GM10266 (cell line): ENCODE results near the gene HOXC9.

Experiments used
- DNase-seq: peaks from one replicate; pipeline ENCODE4 v3.0.0; 2012; ENCODE audit errors: extremely low spot score
- TF ChIP-seq, protein P1 (sequence below): IDR thresholded peaks from 2 replicates; pipeline ENCODE4 v1.5.1; 2012; ENCODE audit warnings: mild to moderate bottlenecking, low read depth; ENCODE audit not compliant: control insufficient read depth, insufficient read depth; ENCODE audit errors: missing control alignments

The HOXC9 gene

DNA sequence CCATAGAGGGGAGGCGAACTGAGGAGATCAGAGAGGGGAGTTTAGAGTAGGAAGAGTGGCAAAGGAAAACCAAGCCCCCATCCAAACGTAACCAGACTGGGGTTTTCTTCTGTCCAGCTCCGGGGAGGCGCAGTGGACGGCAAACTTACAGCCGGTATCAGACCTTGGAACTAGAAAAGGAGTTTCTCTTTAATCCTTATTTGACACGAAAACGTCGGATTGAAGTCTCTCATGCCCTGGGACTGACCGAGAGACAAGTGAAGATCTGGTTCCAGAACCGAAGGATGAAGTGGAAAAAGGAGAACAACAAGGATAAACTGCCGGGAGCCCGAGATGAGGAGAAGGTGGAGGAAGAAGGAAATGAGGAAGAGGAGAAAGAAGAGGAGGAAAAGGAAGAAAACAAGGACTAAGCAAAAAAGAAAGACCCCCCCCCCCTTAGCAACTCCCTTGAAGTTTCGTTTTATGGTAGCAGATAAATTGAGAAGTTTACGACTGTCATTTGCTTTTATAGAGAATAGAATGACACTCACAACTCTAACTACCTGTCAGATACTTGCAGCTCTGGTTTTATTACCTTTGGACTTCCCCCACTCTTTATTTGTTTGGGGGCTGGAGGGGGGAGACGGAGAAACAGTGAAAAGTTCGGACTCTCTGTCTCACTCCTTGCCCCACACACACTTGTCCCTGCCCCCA lies 11.2 kb downstream of the HOXC9 start:
- TF ChIP-seq, protein P1, sequence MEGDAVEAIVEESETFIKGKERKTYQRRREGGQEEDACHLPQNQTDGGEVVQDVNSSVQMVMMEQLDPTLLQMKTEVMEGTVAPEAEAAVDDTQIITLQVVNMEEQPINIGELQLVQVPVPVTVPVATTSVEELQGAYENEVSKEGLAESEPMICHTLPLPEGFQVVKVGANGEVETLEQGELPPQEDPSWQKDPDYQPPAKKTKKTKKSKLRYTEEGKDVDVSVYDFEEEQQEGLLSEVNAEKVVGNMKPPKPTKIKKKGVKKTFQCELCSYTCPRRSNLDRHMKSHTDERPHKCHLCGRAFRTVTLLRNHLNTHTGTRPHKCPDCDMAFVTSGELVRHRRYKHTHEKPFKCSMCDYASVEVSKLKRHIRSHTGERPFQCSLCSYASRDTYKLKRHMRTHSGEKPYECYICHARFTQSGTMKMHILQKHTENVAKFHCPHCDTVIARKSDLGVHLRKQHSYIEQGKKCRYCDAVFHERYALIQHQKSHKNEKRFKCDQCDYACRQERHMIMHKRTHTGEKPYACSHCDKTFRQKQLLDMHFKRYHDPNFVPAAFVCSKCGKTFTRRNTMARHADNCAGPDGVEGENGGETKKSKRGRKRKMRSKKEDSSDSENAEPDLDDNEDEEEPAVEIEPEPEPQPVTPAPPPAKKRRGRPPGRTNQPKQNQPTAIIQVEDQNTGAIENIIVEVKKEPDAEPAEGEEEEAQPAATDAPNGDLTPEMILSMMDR = no peak

DNA sequence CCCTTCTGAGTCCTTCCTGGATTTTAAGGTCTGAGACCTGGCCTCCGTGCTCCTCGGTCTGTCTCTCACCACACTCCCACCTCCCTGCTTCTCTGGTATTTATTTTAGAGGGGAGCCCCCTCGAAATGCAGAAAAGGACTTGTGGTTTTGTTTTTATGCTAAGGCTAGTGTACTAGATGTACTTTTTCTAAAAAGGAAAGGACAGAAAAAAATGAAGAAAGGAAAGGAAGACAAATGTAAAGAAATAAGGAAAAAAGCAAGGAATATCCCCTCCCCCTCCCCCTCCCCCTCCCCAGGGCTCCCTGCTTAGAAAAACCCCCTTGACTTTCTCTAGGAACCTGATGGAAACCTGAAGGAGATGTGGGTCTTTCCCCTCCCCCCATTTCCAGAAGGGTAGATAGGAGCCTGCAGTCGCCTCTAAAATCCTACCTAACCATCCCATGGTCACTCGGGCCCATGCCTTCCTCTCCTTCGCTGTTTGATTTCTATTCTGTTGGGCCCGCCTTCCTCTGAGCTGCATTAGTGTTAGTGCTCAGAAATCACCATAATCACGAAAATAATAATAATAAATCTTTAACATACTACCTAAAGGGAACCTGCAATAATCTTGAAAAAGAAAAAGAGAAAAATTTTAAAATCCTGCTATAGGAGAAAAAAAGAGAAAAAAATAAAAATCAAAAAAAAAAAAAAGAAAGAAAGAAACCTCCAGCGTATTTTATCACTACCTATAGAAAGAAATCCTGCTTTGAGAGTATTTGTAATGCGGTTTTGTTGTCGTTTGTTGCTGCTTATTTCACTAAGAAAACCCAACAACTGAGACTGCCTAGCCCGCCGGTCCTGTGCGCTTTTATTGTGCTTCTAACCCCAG lies 11.9 kb downstream of the HOXC9 start:
- DNase-seq = no peak
- TF ChIP-seq, protein P1 = no peak

More for the DNA sequence above, 11.2 kb downstream of the HOXC9 start:
- no peak for DNase-seq

DNA sequence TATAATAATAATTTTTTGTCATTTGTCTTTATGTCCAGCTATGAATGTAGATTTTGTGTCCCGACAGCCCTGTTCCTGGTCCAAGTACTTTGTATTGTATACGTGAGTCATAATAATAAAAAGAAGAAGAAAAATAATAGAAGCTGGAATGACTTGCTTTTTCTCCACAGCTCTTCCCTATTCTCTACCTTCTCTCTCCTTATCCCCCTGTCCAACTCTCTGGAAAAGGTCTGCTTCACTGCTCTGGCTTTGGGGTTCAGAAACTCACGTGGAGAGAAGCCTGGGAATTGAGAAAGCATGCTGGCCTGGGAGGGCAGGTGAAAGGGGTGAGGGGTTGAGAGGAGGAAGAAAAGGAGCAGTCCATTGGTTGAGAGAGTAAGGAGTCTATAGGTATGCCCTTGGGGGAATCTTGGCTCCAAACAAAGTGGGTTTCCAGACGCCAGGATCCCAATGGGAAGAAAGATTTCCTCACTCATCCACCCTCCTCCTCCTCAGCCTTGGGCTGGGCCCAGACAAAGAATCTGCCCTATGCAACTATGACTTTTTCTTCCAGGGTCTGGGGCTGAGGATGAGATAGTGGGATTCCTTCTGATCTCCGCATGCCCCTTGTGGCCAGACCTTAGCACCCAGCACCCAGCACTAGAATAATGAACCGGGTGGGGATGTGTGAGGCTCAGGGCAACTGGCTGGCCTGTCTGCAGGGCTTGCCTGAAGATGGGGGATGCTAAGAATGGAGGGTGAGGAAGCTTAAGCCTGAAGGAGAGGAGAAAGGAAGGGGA lies 12.9 kb downstream of the HOXC9 start:
- TF ChIP-seq, protein P1 = no peak
- no peak for DNase-seq

DNA sequence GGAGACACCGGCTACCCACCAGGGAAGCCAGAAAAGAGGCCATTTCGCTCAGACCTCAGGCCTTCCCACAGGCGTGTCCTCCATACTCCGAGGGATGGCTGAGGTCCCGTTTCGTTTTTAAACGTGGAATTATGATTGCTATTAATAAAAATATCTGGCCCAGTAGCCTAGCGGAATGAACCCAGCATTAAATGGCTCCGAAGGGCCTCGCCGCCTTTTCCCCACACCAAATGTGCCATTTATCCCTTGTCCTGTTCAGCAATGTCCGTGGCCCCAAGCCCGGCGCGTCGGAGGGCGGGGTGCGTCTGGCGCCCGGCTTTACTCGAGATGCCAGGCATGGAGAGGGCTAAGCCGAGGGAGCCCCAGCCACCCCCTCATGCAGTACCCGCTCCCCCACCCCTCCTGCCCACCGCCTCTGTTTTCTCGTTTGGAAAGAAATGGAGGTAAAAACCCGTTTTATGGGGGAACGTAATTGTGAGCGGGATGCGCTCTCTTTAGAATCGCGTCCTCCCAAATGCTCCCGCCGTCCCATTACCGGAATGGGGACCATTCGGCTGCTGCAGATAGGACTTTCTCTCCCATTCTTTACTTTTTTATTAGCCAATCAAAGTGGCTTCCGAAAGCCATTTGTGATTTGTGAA lies 14.5 kb downstream of the HOXC9 start:
- TF ChIP-seq, protein P1 = no peak
- DNase-seq = no peak

DNA sequence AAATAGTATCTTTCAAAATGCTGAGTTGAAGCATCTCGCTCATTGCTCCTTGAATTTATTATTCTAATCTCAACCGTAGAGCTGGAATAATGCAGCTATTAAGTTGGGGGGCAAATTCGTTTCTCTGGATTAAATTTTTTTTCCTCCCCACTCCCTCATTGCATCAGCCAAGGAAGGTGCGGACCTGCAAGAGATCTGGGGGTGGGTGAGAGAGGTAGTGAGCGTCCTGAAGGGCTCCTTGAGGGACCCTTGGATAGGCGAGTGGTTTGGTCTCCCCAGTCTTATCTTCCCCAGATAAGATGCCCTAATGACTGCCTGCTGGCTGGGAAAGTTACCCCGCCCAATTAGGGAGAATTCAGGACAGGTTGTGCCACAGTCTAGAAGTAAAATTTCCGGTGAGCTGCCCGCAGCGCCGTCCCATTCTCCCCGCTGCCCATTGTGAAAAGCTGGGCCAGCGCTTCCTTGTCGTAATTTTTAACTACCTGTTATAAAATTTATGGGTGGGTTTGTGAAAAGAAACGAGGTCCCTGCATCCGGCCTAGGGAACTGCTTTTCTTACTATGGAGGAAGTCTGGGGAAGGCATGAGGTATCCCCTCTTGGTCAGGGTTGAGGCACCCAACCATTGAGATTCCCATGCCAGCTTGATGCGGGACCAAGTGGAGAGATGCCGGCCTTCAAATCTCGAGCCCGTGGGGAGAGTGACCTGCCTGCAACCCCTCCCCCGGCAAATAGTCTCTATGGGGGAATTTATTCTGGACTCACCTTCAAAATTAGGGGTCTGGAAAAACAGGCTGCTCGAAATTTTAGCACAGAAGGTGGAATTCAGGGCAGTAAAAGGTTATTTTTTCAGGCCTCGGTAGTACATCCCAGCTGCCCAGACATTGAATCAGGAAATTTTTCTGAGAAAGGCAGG lies 15.3 kb downstream of the HOXC9 start:
- TF ChIP-seq, protein P1 = no peak
- DNase-seq = no peak

GRCh38 chr12:54016051-54016450 lies 16.1 kb downstream of the HOXC9 start:
- TF ChIP-seq, protein P1 = no peak
- no peak for DNase-seq
